Left ventricle myocardium inferior (tissue), 1 donor: ENCODE data around the gene TTLL5. TPM values are rescaled to one million over a fixed set of nuclear protein-coding genes. Genes with fewer than 3 reads are reported as not detected.

Experiments
- DNase-seq: peaks from one replicate; pipeline ENCODE4 v3.0.0-alpha.2; 2020
- H3K27ac ChIP-seq: fragments of 200-600 bp; replicated peaks from 2 replicates; pipeline ENCODE4 v1.8.0; 2021
- H3K27me3 ChIP-seq: fragments of 200-600 bp; 2 replicates; pipeline ENCODE4 v1.8.0; 2021; ENCODE audit warnings: low read depth
- H3K36me3 ChIP-seq: fragments of 200-600 bp; 2 replicates; pipeline ENCODE4 v1.8.0; 2021
- H3K4me1 ChIP-seq: fragments of 200-600 bp; 2 replicates; pipeline ENCODE4 v1.8.0; 2021
- H3K4me3 ChIP-seq: fragments of 200-600 bp; 2 replicates; pipeline ENCODE4 v1.8.0; 2021; ENCODE audit warnings: mild to moderate bottlenecking, moderate library complexity
- H3K9me3 ChIP-seq: fragments of 200-600 bp; replicated peaks from 2 replicates; pipeline ENCODE4 v1.8.0; 2021
- intact Hi-C: fragments of 100-400 bp; cut with micrococcal nuclease; formaldehyde crosslinking; loops from one replicate; pipeline ENCODE4 v1.11.0; 2022
- total RNA-seq: library from RNA; stranded (reverse); fragmentation: NEBNext Ultra II Directional; extraction: Animal tissue kit (Norgen Biotek cat#: 25700); gene quantifications from one replicate; pipeline ENCODE4 v1.2.1, GENCODE V29; 2021
- TF ChIP-seq, protein P1 (sequence below): fragments of 200-600 bp; IDR thresholded peaks from 2 replicates; pipeline ENCODE4 v1.8.0; 2021; ENCODE audit warnings: antibody characterized with exemption, mild to moderate bottlenecking, borderline replicate concordance
- donor health status: DM: no; HTN: yes; CAD: no; lungs with severe emphysema.

TTLL5 gene
- total RNA-seq, 1 donor from 2014 or later = 16.3 TPM

- intact Hi-C loops = loop anchor here (10.0 kb wide), 1 partner anchor 201 kb away; no protein-coding TSS in a partner anchor
Observed at GRCh38 chr14:75793806-75794205, 132.8 kb downstream of the TTLL5 start.

DNA sequence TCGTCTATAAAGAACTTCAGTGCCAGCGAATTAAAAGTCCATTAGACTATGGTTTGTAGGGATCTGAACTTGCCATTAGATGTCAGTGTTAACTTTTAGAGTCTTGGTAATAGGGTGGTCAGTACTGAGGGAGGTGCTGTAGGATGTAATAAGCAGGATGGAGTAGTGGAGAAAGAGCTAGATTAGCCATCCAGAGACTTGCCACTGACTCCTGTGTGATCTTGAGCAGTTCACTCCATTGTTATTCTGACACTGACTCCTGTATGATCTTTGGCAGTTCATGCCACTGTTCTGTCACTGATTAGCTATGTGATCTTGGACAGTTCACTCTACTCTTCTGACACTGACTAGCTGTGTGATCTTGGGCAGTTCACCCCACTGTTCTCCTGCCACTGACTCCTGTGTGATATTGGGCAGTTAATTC, 133.6 kb downstream of the TTLL5 start:
- no peak overlapping the region for H3K4me3 ChIP-seq
- intact Hi-C loops = loop anchor here (10.0 kb wide), 1 partner anchor 200 kb away; no protein-coding TSS in a partner anchor
- H3K36me3 ChIP-seq = peaks cover 15% of the 10 kb centered on the region
- peaks cover 6% of the 10 kb centered on the region for H3K4me1 ChIP-seq
- peak overlapping the region; percentile 31 for H3K27ac ChIP-seq
- no peak for DNase-seq
- TF ChIP-seq, protein P1, sequence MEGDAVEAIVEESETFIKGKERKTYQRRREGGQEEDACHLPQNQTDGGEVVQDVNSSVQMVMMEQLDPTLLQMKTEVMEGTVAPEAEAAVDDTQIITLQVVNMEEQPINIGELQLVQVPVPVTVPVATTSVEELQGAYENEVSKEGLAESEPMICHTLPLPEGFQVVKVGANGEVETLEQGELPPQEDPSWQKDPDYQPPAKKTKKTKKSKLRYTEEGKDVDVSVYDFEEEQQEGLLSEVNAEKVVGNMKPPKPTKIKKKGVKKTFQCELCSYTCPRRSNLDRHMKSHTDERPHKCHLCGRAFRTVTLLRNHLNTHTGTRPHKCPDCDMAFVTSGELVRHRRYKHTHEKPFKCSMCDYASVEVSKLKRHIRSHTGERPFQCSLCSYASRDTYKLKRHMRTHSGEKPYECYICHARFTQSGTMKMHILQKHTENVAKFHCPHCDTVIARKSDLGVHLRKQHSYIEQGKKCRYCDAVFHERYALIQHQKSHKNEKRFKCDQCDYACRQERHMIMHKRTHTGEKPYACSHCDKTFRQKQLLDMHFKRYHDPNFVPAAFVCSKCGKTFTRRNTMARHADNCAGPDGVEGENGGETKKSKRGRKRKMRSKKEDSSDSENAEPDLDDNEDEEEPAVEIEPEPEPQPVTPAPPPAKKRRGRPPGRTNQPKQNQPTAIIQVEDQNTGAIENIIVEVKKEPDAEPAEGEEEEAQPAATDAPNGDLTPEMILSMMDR = peak; percentile 61
- peaks cover 29% of the 10 kb centered on the region for H3K9me3 ChIP-seq
- H3K27me3 ChIP-seq = no peaks in the 10 kb centered on the region

More at GRCh38 chr14:75793806-75794205, 132.8 kb downstream of the TTLL5 start:
- no peak overlapping the region for H3K4me3 ChIP-seq
- H3K27ac ChIP-seq = peak overlapping the region; percentile 31
- H3K36me3 ChIP-seq = peaks cover 12% of the 10 kb centered on the region
- TF ChIP-seq, protein P1 = peak; percentile 36
- H3K4me1 ChIP-seq = peaks cover 6% of the 10 kb centered on the region
- peaks cover 22% of the 10 kb centered on the region for H3K9me3 ChIP-seq
- no peaks in the 10 kb centered on the region for H3K27me3 ChIP-seq
- no peak for DNase-seq

DNA sequence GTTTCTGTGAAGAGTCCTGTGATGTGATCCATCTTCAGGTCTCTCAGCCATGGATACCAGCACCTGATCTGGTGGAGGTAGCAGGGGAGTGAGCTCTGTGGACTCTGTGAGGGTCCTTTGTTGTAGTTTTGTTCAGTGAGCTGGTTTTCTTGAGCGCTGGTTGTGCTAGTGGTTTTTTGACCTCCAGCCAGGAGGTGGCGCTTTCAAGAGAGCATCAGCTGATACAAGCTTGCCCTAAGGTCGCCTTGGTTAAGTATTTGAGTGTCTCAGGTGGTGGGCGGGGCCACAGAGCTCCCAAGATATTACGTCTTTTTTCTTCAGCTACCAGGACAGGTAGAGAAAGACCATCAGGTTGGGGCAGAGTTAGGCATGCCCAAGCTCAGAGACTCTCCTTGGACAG, 139.7 kb downstream of the TTLL5 start:
- no peak overlapping the region for H3K4me3 ChIP-seq
- intact Hi-C loops = no loop called here
- H3K27me3 ChIP-seq = no peaks in the 10 kb centered on the region
- H3K27ac ChIP-seq = no peak overlapping the region
- H3K9me3 ChIP-seq = peaks cover 27% of the 10 kb centered on the region
- H3K36me3 ChIP-seq = peaks cover 22% of the 10 kb centered on the region
- TF ChIP-seq, protein P1 = no peak
- H3K4me1 ChIP-seq = peaks cover 15% of the 10 kb centered on the region
- no peak for DNase-seq

DNA sequence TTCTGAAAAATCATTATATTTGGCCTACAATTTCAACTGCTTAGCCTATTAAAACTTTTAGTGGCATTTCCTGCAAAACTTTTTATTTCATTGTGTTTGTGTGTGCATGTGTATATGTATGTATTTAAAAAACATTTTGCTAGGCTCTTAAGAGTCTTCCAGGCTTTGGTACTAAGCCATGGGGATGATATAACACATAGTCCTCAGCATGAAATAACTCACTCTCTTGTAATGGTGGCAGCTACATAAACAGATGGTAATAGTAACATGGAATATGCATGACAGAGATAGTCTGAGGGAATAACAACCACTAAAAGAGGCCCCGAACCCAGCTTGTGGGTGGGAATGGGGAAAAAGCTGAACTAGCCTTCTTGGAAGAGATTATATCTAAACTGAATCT, 141.4 kb downstream of the TTLL5 start:
- Histone ChIP-seq H3K4me3 (no peak overlapping the region), H3K4me1 (peaks cover 24% of the 10 kb centered on the region), H3K36me3 (peaks cover 18% of the 10 kb centered on the region), H3K27me3 (no peaks in the 10 kb centered on the region), H3K27ac (no peak overlapping the region), H3K9me3 (peaks cover 14% of the 10 kb centered on the region)
- TF ChIP-seq, protein P1 = no peak
- intact Hi-C loops = no loop called here
- DNase-seq = no peak

- intact Hi-C loops = no loop called here
- Histone ChIP-seq H3K9me3 (peaks cover 14% of the 10 kb centered on the region), H3K4me1 (peaks cover 24% of the 10 kb centered on the region), H3K27ac (peak overlapping the region; percentile 72), H3K4me3 (no peak overlapping the region), H3K36me3 (peaks cover 23% of the 10 kb centered on the region), H3K27me3 (no peaks in the 10 kb centered on the region)
- no peak for DNase-seq
- TF ChIP-seq, protein P1 = no peak
Observed at GRCh38 chr14:75803765-75804164, 142.7 kb downstream of the TTLL5 start.
